H9 (cell line): ENCODE results near the gene SLIT1. TPM values are rescaled to one million over a fixed set of nuclear protein-coding genes. Genes with fewer than 3 reads are reported as not detected.

Experiments used
- DNase-seq: peaks from one replicate; pipeline ENCODE4 v3.0.0-alpha.2; 2017
- H2AFZ ChIP-seq: one replicate; pipeline ENCODE4 v1.6.1; 2013; ENCODE audit warnings: mild to moderate bottlenecking, low read length, control low read depth, moderate library complexity
- H2AK5ac ChIP-seq: 2 replicates; pipeline ENCODE4 v1.6.1; 2013; ENCODE audit warnings: low read length, control low read depth, mixed read lengths; ENCODE audit not compliant: insufficient read length
- H2BK120ac ChIP-seq: one replicate; pipeline ENCODE4 v1.6.1; 2013; ENCODE audit warnings: low read depth, mild to moderate bottlenecking, low read length, control low read depth, inconsistent platforms; ENCODE audit not compliant: poor library complexity, severe bottlenecking
- H2BK12ac ChIP-seq: 2 replicates; pipeline ENCODE4 v1.6.1; 2013; ENCODE audit warnings: low read length, control low read depth, mixed read lengths, low read depth; ENCODE audit not compliant: insufficient read length
- H2BK15ac ChIP-seq: 2 replicates; pipeline ENCODE4 v1.6.1; 2013; ENCODE audit warnings: low read depth, low read length, control low read depth
- H2BK20ac ChIP-seq: one replicate; pipeline ENCODE4 v1.6.1; 2013; ENCODE audit warnings: low read depth, mild to moderate bottlenecking, low read length, control low read depth, inconsistent platforms; ENCODE audit not compliant: poor library complexity, severe bottlenecking
- H2BK5ac ChIP-seq: 2 replicates; pipeline ENCODE4 v1.6.1; 2013; ENCODE audit warnings: low read length, control low read depth, mixed read lengths; ENCODE audit not compliant: insufficient read length
- H3K14ac ChIP-seq: 2 replicates; pipeline ENCODE4 v1.6.1; 2013; ENCODE audit warnings: low read length, control low read depth; ENCODE audit not compliant: insufficient read depth
- H3K18ac ChIP-seq: 2 replicates; pipeline ENCODE4 v1.6.1; 2013; ENCODE audit warnings: low read depth, mild to moderate bottlenecking, mixed read lengths, low read length, control low read depth; ENCODE audit not compliant: insufficient read length
- H3K23ac ChIP-seq: 2 replicates; pipeline ENCODE4 v1.6.1; 2013; ENCODE audit warnings: low read length, control low read depth, mixed read lengths, low read depth; ENCODE audit not compliant: insufficient read length
- H3K23me2 ChIP-seq: 2 replicates; pipeline ENCODE4 v1.6.1; 2013; ENCODE audit warnings: low read depth, mild to moderate bottlenecking, mixed read lengths, low read length, control low read depth; ENCODE audit not compliant: insufficient read length, poor library complexity, severe bottlenecking
- H3K27ac ChIP-seq: 2 replicates; pipeline ENCODE4 v1.5.1; 2013; ENCODE audit warnings: low read length, control low read depth, mixed read lengths, low read depth; ENCODE audit not compliant: insufficient read length
- H3K27me3 ChIP-seq: 2 replicates; pipeline ENCODE4 v1.6.1; 2013; ENCODE audit warnings: low read length, control low read depth, inconsistent platforms; ENCODE audit not compliant: insufficient read depth
- H3K4ac ChIP-seq: 2 replicates; pipeline ENCODE4 v1.6.1; 2013; ENCODE audit warnings: low read depth, mild to moderate bottlenecking, control low read depth, inconsistent platforms, low read length, moderate library complexity
- H3K4me1 ChIP-seq: 2 replicates; pipeline ENCODE4 v1.6.1; 2013; ENCODE audit warnings: low read length, control low read depth, inconsistent platforms; ENCODE audit not compliant: insufficient read depth
- H3K4me2 ChIP-seq: 2 replicates; pipeline ENCODE4 v1.6.1; 2013; ENCODE audit warnings: low read length, control low read depth, mixed read lengths; ENCODE audit not compliant: insufficient read length, insufficient read depth
- H3K56ac ChIP-seq: 2 replicates; pipeline ENCODE4 v1.6.1; 2013; ENCODE audit warnings: low read depth, mild to moderate bottlenecking, mixed read lengths, low read length, control low read depth; ENCODE audit not compliant: insufficient read length
- H3K79me1 ChIP-seq: 2 replicates; pipeline ENCODE4 v1.6.1; 2013; ENCODE audit warnings: low read depth, mild to moderate bottlenecking, moderate library complexity, low read length, control low read depth, inconsistent platforms; ENCODE audit not compliant: insufficient read depth, poor library complexity, severe bottlenecking
- H3K79me2 ChIP-seq: 2 replicates; pipeline ENCODE4 v1.6.1; 2013; ENCODE audit warnings: low read length, control low read depth, inconsistent platforms; ENCODE audit not compliant: insufficient read depth
- H3K9ac ChIP-seq: 2 replicates; pipeline ENCODE4 v1.6.1; 2013; ENCODE audit warnings: low read length, control low read depth, mixed read lengths; ENCODE audit not compliant: insufficient read length; ENCODE audit errors: extremely low read depth
- H3K9me3 ChIP-seq: one replicate; pipeline ENCODE4 v1.6.1; 2013; ENCODE audit warnings: low read depth, low read length, inconsistent platforms; ENCODE audit not compliant: control insufficient read depth
- H3T11ph ChIP-seq: one replicate; pipeline ENCODE4 v1.6.1; 2013; ENCODE audit warnings: mild to moderate bottlenecking, low read length, control low read depth, inconsistent platforms
- H4K20me1 ChIP-seq: one replicate; pipeline ENCODE4 v1.6.1; 2013; ENCODE audit not compliant: control insufficient read depth, insufficient read length, insufficient read depth
- H4K5ac ChIP-seq: 2 replicates; pipeline ENCODE4 v1.6.1; 2013; ENCODE audit warnings: low read depth, mild to moderate bottlenecking, mixed read lengths, low read length, control low read depth; ENCODE audit not compliant: insufficient read length
- H4K8ac ChIP-seq: replicated peaks from 2 replicates; pipeline ENCODE4 v1.6.1; 2013; ENCODE audit warnings: low read length, control low read depth, mixed read lengths, low read depth; ENCODE audit not compliant: insufficient read length
- H4K91ac ChIP-seq: 2 replicates; pipeline ENCODE4 v1.6.1; 2013; ENCODE audit warnings: low read depth, mild to moderate bottlenecking, moderate library complexity, mixed read lengths, low read length, control low read depth; ENCODE audit not compliant: insufficient read length
- H3K27ac Mint-ChIP-seq, 3 experiments: 2 replicates in 2 of 3; 3 replicates in 1 of 3; pipeline ENCODE4 v1.8.0; 2020 to 2021; ENCODE audit warnings: mixed read lengths in 3 of 3, mild to moderate bottlenecking in 1 of 3, moderate library complexity in 1 of 3
- H3K27me3 Mint-ChIP-seq: 2 replicates; pipeline ENCODE4 v1.8.0; 2021; ENCODE audit warnings: low read depth, mild to moderate bottlenecking, moderate library complexity, mixed read lengths
- H3K36me3 Mint-ChIP-seq, 3 experiments: 2 replicates in 2 of 3; 3 replicates in 1 of 3; pipeline ENCODE4 v1.8.0; 2020 to 2021; ENCODE audit warnings: low read depth in 3 of 3, mixed read lengths in 3 of 3; ENCODE audit not compliant: insufficient read depth in 1 of 3
- H3K4me1 Mint-ChIP-seq, 2 experiments: 2 replicates each; pipeline ENCODE4 v1.8.0; 2020; ENCODE audit warnings: mixed read lengths in 2 of 2
- H3K4me3 Mint-ChIP-seq, 2 experiments: 2 replicates in 1 of 2; 3 replicates in 1 of 2; pipeline ENCODE4 v1.8.0; 2020 to 2021; ENCODE audit warnings: mild to moderate bottlenecking in 2 of 2, mixed read lengths in 2 of 2, moderate library complexity in 1 of 2
- H3K9me3 Mint-ChIP-seq, 2 experiments: 2 replicates in 1 of 2; 3 replicates in 1 of 2; pipeline ENCODE4 v1.8.0; 2020; ENCODE audit warnings: mild to moderate bottlenecking in 2 of 2, mixed read lengths in 2 of 2, moderate library complexity in 1 of 2
- WGBS: extraction: QIAGEN DNeasy Blood & Tissue Kit; methylation state at CpG from one replicate; pipeline ENCODE4 v1.1.7; 2013; ENCODE audit warnings: missing lambda C conversion rate, low lambda C conversion rate, mixed read lengths; ENCODE audit not compliant: insufficient read length; ENCODE audit errors: extremely low coverage; 5-methylcytosine and 5-hydroxymethylcytosine counted together
- total RNA-seq: library from RNA; stranded (reverse); gene quantifications from 2 replicates; pipeline ENCODE4 v1.2.1, GENCODE V29; 2021
- TF ChIP-seq, protein P1 (sequence below): fragments of 200-600 bp; sonication (generic); conservative IDR thresholded peaks from 3 replicates; pipeline ENCODE4 v1.8.0; 2021; ENCODE audit warnings: antibody characterized with exemption, mild to moderate bottlenecking

The SLIT1 gene
- total RNA-seq, 1 experiment from 2014 or later: 0.57 TPM

DNA sequence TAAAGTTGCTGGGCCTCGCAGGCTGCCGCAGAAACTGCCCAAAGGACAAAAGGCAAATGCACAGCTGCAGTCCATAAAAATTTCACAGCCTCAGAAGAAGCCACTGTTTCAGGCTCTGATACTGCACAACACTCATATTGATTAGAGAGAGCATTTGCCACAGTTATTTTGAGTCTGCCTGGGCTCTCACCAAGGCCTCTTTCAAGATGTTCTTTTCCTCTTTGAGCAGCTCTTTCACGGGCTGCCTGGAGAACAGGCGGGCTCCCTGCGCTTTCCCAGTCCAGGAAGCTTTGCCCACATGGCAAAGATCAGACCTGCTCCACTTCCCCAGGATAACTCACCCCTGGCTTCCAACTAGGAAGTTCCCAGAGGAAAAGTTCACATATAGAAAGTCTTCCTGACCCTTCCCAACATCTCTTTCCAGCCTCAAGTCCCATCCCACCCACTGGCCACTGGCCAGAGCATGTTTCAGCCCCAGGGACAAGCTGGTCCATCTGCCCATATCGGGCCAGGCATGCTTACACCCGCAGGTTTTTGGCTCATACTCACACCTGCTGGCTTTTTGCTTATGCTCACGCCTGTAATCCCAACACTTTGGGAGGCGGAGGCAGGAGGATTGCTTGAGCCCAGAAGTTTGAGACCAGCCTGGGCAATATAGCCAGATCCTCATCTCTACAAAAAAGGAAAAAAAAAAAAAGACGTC lies 3.3 kb downstream of the SLIT1 start:
- H3K4me3 Mint-ChIP-seq: no peak overlapping the region
- no CpG with 5 or more reads among the region's 10 CpGs for WGBS
- H2BK5ac ChIP-seq: no peak overlapping the region
- peaks cover 77% of the 10 kb centered on the region for H3K27me3 Mint-ChIP-seq
- DNase-seq: no peak
- peaks cover 35% of the 10 kb centered on the region for H3K27me3 ChIP-seq
- H3K9me3 ChIP-seq: no peaks in the 10 kb centered on the region
- no peak overlapping the region for H4K5ac ChIP-seq
- H3K79me2 ChIP-seq: no peaks in the 10 kb centered on the region
- no peak overlapping the region for H3K27ac ChIP-seq
- no peak overlapping the region for H2AK5ac ChIP-seq
- no peak overlapping the region for H4K91ac ChIP-seq
- H3K9ac ChIP-seq: no peak overlapping the region
- no peak overlapping the region for H3K4ac ChIP-seq
- H3K23me2 ChIP-seq: peaks cover 15% of the 10 kb centered on the region
- H4K8ac ChIP-seq: no peak overlapping the region
- TF ChIP-seq, protein P1, sequence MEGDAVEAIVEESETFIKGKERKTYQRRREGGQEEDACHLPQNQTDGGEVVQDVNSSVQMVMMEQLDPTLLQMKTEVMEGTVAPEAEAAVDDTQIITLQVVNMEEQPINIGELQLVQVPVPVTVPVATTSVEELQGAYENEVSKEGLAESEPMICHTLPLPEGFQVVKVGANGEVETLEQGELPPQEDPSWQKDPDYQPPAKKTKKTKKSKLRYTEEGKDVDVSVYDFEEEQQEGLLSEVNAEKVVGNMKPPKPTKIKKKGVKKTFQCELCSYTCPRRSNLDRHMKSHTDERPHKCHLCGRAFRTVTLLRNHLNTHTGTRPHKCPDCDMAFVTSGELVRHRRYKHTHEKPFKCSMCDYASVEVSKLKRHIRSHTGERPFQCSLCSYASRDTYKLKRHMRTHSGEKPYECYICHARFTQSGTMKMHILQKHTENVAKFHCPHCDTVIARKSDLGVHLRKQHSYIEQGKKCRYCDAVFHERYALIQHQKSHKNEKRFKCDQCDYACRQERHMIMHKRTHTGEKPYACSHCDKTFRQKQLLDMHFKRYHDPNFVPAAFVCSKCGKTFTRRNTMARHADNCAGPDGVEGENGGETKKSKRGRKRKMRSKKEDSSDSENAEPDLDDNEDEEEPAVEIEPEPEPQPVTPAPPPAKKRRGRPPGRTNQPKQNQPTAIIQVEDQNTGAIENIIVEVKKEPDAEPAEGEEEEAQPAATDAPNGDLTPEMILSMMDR: no peak
- no peaks in the 10 kb centered on the region; a peak in 2 of 7 replicates for H3K36me3 Mint-ChIP-seq
- no peak overlapping the region for H3K18ac ChIP-seq
- H2BK120ac ChIP-seq: no peak overlapping the region
- no peak overlapping the region for H3K56ac ChIP-seq
- no peak overlapping the region for H2BK12ac ChIP-seq
- H4K20me1 ChIP-seq: no peaks in the 10 kb centered on the region
- H2AFZ ChIP-seq: no peak overlapping the region
- H3K4me1 Mint-ChIP-seq: peaks cover 17 to 30% of the 10 kb centered on the region in 2 experiments
- no peak overlapping the region for H3K27ac Mint-ChIP-seq
- H3K4me2 ChIP-seq: no peak overlapping the region
- H3K23ac ChIP-seq: no peak overlapping the region
- no peaks in the 10 kb centered on the region for H3K79me1 ChIP-seq
- no peak overlapping the region for H2BK20ac ChIP-seq
- H3T11ph ChIP-seq: no peak overlapping the region
- H3K9me3 Mint-ChIP-seq: no peaks in the 10 kb centered on the region
- no peak overlapping the region for H2BK15ac ChIP-seq
- no peak overlapping the region for H3K14ac ChIP-seq
- H3K4me1 ChIP-seq: no peaks in the 10 kb centered on the region; the same call in 1 of the 2 replicates
